OCI-LY7 (cell line): ENCODE measurements around the gene JAK1. TPM values are rescaled to one million over a fixed set of nuclear protein-coding genes. Genes with fewer than 3 reads are reported as not detected.

ENCODE experiments used
- BruUV-seq: library from RNA; stranded (reverse); fragments of 400-500 nt; replicated peaks from 2 replicates; lab custom pipeline; 2021; lab: Mats Ljungman, UMichigan
- CTCF ChIA-PET: fragments of 300-600 bp; sonication (Branson Sonifier 250); formaldehyde crosslinking; loops from one replicate; lab custom pipeline; 2022; ENCODE audit warnings: antibody characterized with exemption; ENCODE audit not compliant: unreplicated experiment; lab: Charles Lee
- POLR2A ChIA-PET: fragments of 300-600 bp; sonication (Branson Sonifier 250); formaldehyde crosslinking; loops from one replicate; lab custom pipeline; 2022; ENCODE audit warnings: antibody characterized with exemption; lab: Charles Lee
- DNase-seq: peaks from one replicate; pipeline ENCODE4 v3.0.0-alpha.2; 2015; ENCODE audit warnings: low spot score
- H2AFZ ChIP-seq: fragments of 200-600 bp; sonication (generic), shearing (Covaris generic); 2 replicates; pipeline ENCODE4 v1.6.1; 2014; ENCODE audit warnings: mild to moderate bottlenecking, antibody characterized with exemption, low read length, moderate library complexity
- H3K27ac ChIP-seq: fragments of 200-600 bp; sonication (generic); 2 replicates; pipeline ENCODE4 v1.5.1; 2014; ENCODE audit warnings: mixed run types, low read depth, mild to moderate bottlenecking, moderate library complexity, low read length, inconsistent platforms; ENCODE audit not compliant: poor library complexity, severe bottlenecking
- H3K36me3 ChIP-seq: fragments of 200-600 bp; sonication (generic); 2 replicates; pipeline ENCODE4 v1.6.1; 2014; ENCODE audit warnings: mild to moderate bottlenecking, antibody characterized with exemption, low read length, moderate library complexity, mixed read lengths; ENCODE audit not compliant: insufficient read depth
- H3K4me1 ChIP-seq: fragments of 200-600 bp; sonication (generic); 2 replicates; pipeline ENCODE4 v1.5.1; 2014; ENCODE audit warnings: mild to moderate bottlenecking, low read length; ENCODE audit not compliant: insufficient read depth, poor library complexity, severe bottlenecking
- H3K4me2 ChIP-seq: fragments of 200-600 bp; sonication (generic); 2 replicates; pipeline ENCODE4 v1.6.1; 2014; ENCODE audit warnings: mild to moderate bottlenecking, low read length
- H3K4me3 ChIP-seq: fragments of 200-600 bp; sonication (generic); 2 replicates; pipeline ENCODE4 v1.5.1; 2014; ENCODE audit warnings: mild to moderate bottlenecking, low read depth, low read length; ENCODE audit not compliant: poor library complexity, severe bottlenecking
- H3K79me2 ChIP-seq: fragments of 200-600 bp; sonication (generic); 2 replicates; pipeline ENCODE4 v1.6.1; 2016; ENCODE audit warnings: low read depth, mild to moderate bottlenecking, low read length, moderate library complexity, mixed read lengths; ENCODE audit not compliant: insufficient read depth
- H3K9me2 ChIP-seq: fragments of 200-600 bp; sonication (generic); 2 replicates; pipeline ENCODE4 v1.6.1; 2016; ENCODE audit warnings: mild to moderate bottlenecking, low read length, mixed read lengths; ENCODE audit not compliant: insufficient read depth
- H3K9me3 ChIP-seq: fragments of 200-600 bp; sonication (generic); 2 replicates; pipeline ENCODE4 v1.6.1; 2014; ENCODE audit warnings: mild to moderate bottlenecking, mixed run types, low read length, mixed read lengths
- H4K20me1 ChIP-seq: fragments of 200-600 bp; sonication (generic); 2 replicates; pipeline ENCODE4 v1.6.1; 2014; ENCODE audit warnings: mild to moderate bottlenecking, antibody characterized with exemption, low read length, moderate library complexity, mixed read lengths; ENCODE audit not compliant: insufficient read depth
- CTCF ChIP-seq: fragments of 200-600 bp; sonication (generic); conservative IDR thresholded peaks from 2 replicates; pipeline ENCODE4 v1.5.1; 2014; ENCODE audit warnings: mild to moderate bottlenecking, antibody characterized with exemption, low read length, moderate library complexity, mixed read lengths
- EZH2phosphoT487 ChIP-seq: fragments of 200-600 bp; sonication (generic); IDR thresholded peaks from 2 replicates; pipeline ENCODE4 v1.6.1; 2018; ENCODE audit warnings: low read depth, borderline replicate concordance, mild to moderate bottlenecking, mixed run types, antibody characterized with exemption, low read length, moderate library complexity, mixed read lengths
- intact Hi-C: fragments of 100-400 bp; cut with micrococcal nuclease; formaldehyde crosslinking; loops from one replicate; pipeline ENCODE4 v1.10.0; 2022; ENCODE audit not compliant: unreplicated experiment
- total RNA-seq, 2 experiments: library from RNA; depleted of rRNA in 1 of 2; stranded (reverse); fragments of >200 nt in 1 of 2; shearing (Covaris generic) in 1 of 2; gene quantifications; 2 replicates each; pipeline ENCODE4 v1.2.3, GENCODE V29; 2014 to 2022

Gene JAK1
- total RNA-seq, 2 experiments from 2014 or later = 72.6 to 86.8 TPM

- CTCF ChIA-PET = no interaction called here
- H4K20me1 ChIP-seq = no peaks in the 10 kb centered on the region
- H3K27ac ChIP-seq = no peak overlapping the region
- peaks cover 7% of the 10 kb centered on the region for H3K4me1 ChIP-seq
- H3K36me3 ChIP-seq = peaks cover 92% of the 10 kb centered on the region
- BruUV-seq = no TSS peak
- H3K4me3 ChIP-seq = no peak overlapping the region
- no peaks in the 10 kb centered on the region for H3K9me3 ChIP-seq
- POLR2A ChIA-PET = no interaction called here
- H3K4me2 ChIP-seq = no peak overlapping the region
- H3K9me2 ChIP-seq = no peaks in the 10 kb centered on the region
- H3K79me2 ChIP-seq = no peaks in the 10 kb centered on the region
- no peak overlapping the region for H2AFZ ChIP-seq
- intact Hi-C loops = no loop called here
- TF ChIP-seq EZH2phosphoT487 = no peak
- TF ChIP-seq CTCF = no peak
- DNase-seq = no peak
Observed at GRCh38 chr1:64839261-64839660, 127.1 kb downstream of the JAK1 start.

GRCh38 chr1:64838486-64838885 is 127.9 kb downstream of the JAK1 start:
- Histone ChIP-seq H3K9me3 (no peaks in the 10 kb centered on the region), H2AFZ (no peak overlapping the region), H3K4me3 (no peak overlapping the region), H3K4me2 (no peak overlapping the region), H3K9me2 (no peaks in the 10 kb centered on the region), H3K27ac (no peak overlapping the region), H4K20me1 (no peaks in the 10 kb centered on the region), H3K36me3 (peaks cover 92% of the 10 kb centered on the region), H3K79me2 (no peaks in the 10 kb centered on the region), H3K4me1 (peaks cover 7% of the 10 kb centered on the region)
- CTCF ChIA-PET = no interaction called here
- POLR2A ChIA-PET = interaction anchor here (0.5 to 0.7 kb wide), 2 partner anchors 48 to 74 kb away, joined by 3 to 4 read pairs; no protein-coding TSS in a partner anchor
- no peak for DNase-seq
- no peak for TF ChIP-seq CTCF
- TF ChIP-seq EZH2phosphoT487 = no peak
- intact Hi-C loops = no loop called here
- BruUV-seq = no TSS peak

GRCh38 chr1:64836802-64837201 is 129.5 kb downstream of the JAK1 start:
- Histone ChIP-seq H4K20me1 (no peaks in the 10 kb centered on the region), H3K9me2 (no peaks in the 10 kb centered on the region), H3K4me2 (no peak overlapping the region), H3K4me1 (no peaks in the 10 kb centered on the region), H2AFZ (no peak overlapping the region), H3K4me3 (no peak overlapping the region), H3K36me3 (peaks cover 96% of the 10 kb centered on the region), H3K9me3 (no peaks in the 10 kb centered on the region), H3K27ac (no peak overlapping the region), H3K79me2 (no peaks in the 10 kb centered on the region)
- POLR2A ChIA-PET = no interaction called here
- CTCF ChIA-PET = no interaction called here
- intact Hi-C loops = no loop called here
- BruUV-seq = no TSS peak
- no peak for TF ChIP-seq EZH2phosphoT487
- TF ChIP-seq CTCF = no peak
- no peak for DNase-seq
